Trophoblast cell (in vitro differentiated cells and primary cell): Measurements from ENCODE around the gene ZNF462.

ENCODE experiments used
- DNase-seq, 2 donors: peaks; one replicate each; pipeline ENCODE4 v3.0.0-alpha.2; 2016
- H2AFZ ChIP-seq: 2 replicates; pipeline ENCODE4 v1.6.1; 2013; ENCODE audit warnings: low read length, moderate library complexity, mild to moderate bottlenecking; ENCODE audit not compliant: insufficient read depth, poor library complexity
- H2AK5ac ChIP-seq: 2 replicates; pipeline ENCODE4 v1.6.1; 2013; ENCODE audit warnings: mild to moderate bottlenecking, low read length
- H2BK120ac ChIP-seq: 2 replicates; pipeline ENCODE4 v1.6.1; 2013; ENCODE audit warnings: low read length, mild to moderate bottlenecking, moderate library complexity; ENCODE audit not compliant: insufficient read depth, poor library complexity
- H2BK12ac ChIP-seq: 2 replicates; pipeline ENCODE4 v1.6.1; 2013; ENCODE audit warnings: mild to moderate bottlenecking, low read length, moderate library complexity
- H2BK5ac ChIP-seq: 2 replicates; pipeline ENCODE4 v1.6.1; 2013; ENCODE audit warnings: low read length, low read depth, moderate library complexity, mild to moderate bottlenecking; ENCODE audit not compliant: poor library complexity
- H3K14ac ChIP-seq: 2 replicates; pipeline ENCODE4 v1.6.1; 2013; ENCODE audit warnings: mild to moderate bottlenecking, low read length
- H3K18ac ChIP-seq: 2 replicates; pipeline ENCODE4 v1.6.1; 2013; ENCODE audit warnings: mild to moderate bottlenecking, low read length
- H3K23ac ChIP-seq: 2 replicates; pipeline ENCODE4 v1.6.1; 2013; ENCODE audit warnings: low read length
- H3K27ac ChIP-seq: 2 replicates; pipeline ENCODE4 v1.5.1; 2013; ENCODE audit warnings: low read depth, mild to moderate bottlenecking, inconsistent platforms, low read length, moderate library complexity
- H3K27me3 ChIP-seq: 2 replicates; pipeline ENCODE4 v1.6.1; 2013; ENCODE audit warnings: inconsistent platforms, mild to moderate bottlenecking, low read length, moderate library complexity; ENCODE audit not compliant: insufficient read depth
- H3K36me3 ChIP-seq, 2 experiments: 1 replicate in 1 of 2; 2 replicates in 1 of 2; pipeline ENCODE4 v1.6.1; 2013; ENCODE audit warnings: low read length in 2 of 2, mild to moderate bottlenecking in 2 of 2, moderate library complexity in 1 of 2; ENCODE audit not compliant: insufficient read depth in 2 of 2, control insufficient read depth in 1 of 2
- H3K4ac ChIP-seq: 2 replicates; pipeline ENCODE4 v1.6.1; 2013; ENCODE audit warnings: low read depth, mild to moderate bottlenecking, low read length, moderate library complexity
- H3K4me1 ChIP-seq, 2 experiments: 1 replicate in 1 of 2; 2 replicates in 1 of 2; pipeline ENCODE4 v1.6.1; 2013; ENCODE audit warnings: low read length in 2 of 2, mild to moderate bottlenecking in 2 of 2, moderate library complexity in 1 of 2; ENCODE audit not compliant: insufficient read depth in 2 of 2, control insufficient read depth in 1 of 2
- H3K4me2 ChIP-seq: 2 replicates; pipeline ENCODE4 v1.6.1; 2013; ENCODE audit warnings: inconsistent platforms, mild to moderate bottlenecking, low read length, moderate library complexity
- H3K4me3 ChIP-seq: 2 replicates; pipeline ENCODE4 v1.5.1; 2013; ENCODE audit warnings: mild to moderate bottlenecking, low read depth, low read length, inconsistent platforms
- H3K79me1 ChIP-seq: one replicate; pipeline ENCODE4 v1.6.1; 2013; ENCODE audit warnings: low read length
- H3K79me2 ChIP-seq: 2 replicates; pipeline ENCODE4 v1.6.1; 2013; ENCODE audit warnings: low read length, mild to moderate bottlenecking; ENCODE audit not compliant: control insufficient read depth, insufficient read depth, poor library complexity
- H3K9ac ChIP-seq: 2 replicates; pipeline ENCODE4 v1.6.1; 2013; ENCODE audit warnings: mild to moderate bottlenecking, low read length
- H3K9me3 ChIP-seq: 2 replicates; pipeline ENCODE4 v1.6.1; 2013; ENCODE audit warnings: low read depth, mild to moderate bottlenecking, control low read depth, inconsistent platforms, low read length; ENCODE audit not compliant: insufficient read depth
- H4K12ac ChIP-seq: 2 replicates; pipeline ENCODE4 v1.6.1; 2013; ENCODE audit warnings: low read depth, mild to moderate bottlenecking, low read length, moderate library complexity
- H4K8ac ChIP-seq: 2 replicates; pipeline ENCODE4 v1.6.1; 2013; ENCODE audit warnings: low read depth, mild to moderate bottlenecking, low read length, moderate library complexity
- H4K91ac ChIP-seq: one replicate; pipeline ENCODE4 v1.6.1; 2013; ENCODE audit warnings: low read depth, mild to moderate bottlenecking, low read length, moderate library complexity
- WGBS: extraction: QIAGEN DNeasy Blood & Tissue Kit; methylation state at CpG from one replicate; pipeline ENCODE4 v1.1.7; 2013; ENCODE audit warnings: missing lambda C conversion rate; ENCODE audit not compliant: insufficient read length, insufficient coverage; ENCODE audit errors: extremely low coverage; 5-methylcytosine and 5-hydroxymethylcytosine counted together

The ZNF462 gene

DNA sequence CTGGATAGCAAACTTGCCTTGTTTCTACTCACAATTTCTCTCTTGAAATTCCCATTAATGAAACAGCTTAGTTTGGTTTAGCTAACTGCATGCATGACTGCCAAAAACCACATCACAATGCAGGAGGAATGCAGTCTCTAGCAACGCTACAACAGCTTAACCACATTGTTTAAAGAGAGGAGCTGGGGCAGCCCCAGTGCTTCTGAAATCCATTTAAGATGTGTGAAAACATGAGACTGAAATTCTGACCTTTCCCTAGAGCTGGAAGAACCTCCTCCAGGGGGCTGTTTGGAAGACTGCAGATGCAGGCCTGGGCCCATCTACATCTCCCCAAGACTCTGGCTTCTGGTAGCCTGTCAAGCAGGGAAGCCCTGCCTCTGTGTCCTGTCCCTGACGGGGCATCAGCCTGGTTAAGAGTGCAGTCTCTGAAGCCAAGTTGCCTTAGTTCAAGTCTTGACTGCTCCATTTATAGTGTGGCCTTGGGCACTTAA is 157.1 kb downstream of the ZNF462 start:
- no peak for DNase-seq
- Histone ChIP-seq H2BK120ac (no peak overlapping the region), H3K36me3 (no peaks in the 10 kb centered on the region), H3K79me1 (no peaks in the 10 kb centered on the region), H2AK5ac (no peak overlapping the region), H3K14ac (no peak overlapping the region), H3K4me1 (peaks cover 0 to 6% of the 10 kb centered on the region in 2 experiments), H2BK5ac (no peak overlapping the region), H4K8ac (no peak overlapping the region), H3K27ac (no peak overlapping the region), H3K18ac (no peak overlapping the region), H3K9me3 (no peaks in the 10 kb centered on the region), H3K79me2 (no peaks in the 10 kb centered on the region), H3K27me3 (no peaks in the 10 kb centered on the region), H4K91ac (no peak overlapping the region), H3K23ac (no peak overlapping the region), H3K4ac (no peak overlapping the region), H2BK12ac (no peak overlapping the region), H2AFZ (no peak overlapping the region), H4K12ac (no peak overlapping the region), H3K4me3 (no peak overlapping the region), H3K9ac (no peak overlapping the region), H3K4me2 (no peak overlapping the region)
- WGBS: no CpG with 5 or more reads among the region's 2 CpGs

- H3K4me2 ChIP-seq: no peak overlapping the region
- no peaks in the 10 kb centered on the region for H3K79me1 ChIP-seq
- H2AFZ ChIP-seq: no peak overlapping the region
- H2BK12ac ChIP-seq: no peak overlapping the region
- peaks cover 0 to 6% of the 10 kb centered on the region in 2 experiments for H3K4me1 ChIP-seq
- no peak overlapping the region for H3K23ac ChIP-seq
- no peak overlapping the region for H3K18ac ChIP-seq
- no peak overlapping the region for H4K12ac ChIP-seq
- no peak overlapping the region for H3K9ac ChIP-seq
- no peak overlapping the region for H3K4ac ChIP-seq
- H3K9me3 ChIP-seq: no peaks in the 10 kb centered on the region
- H3K36me3 ChIP-seq: no peaks in the 10 kb centered on the region
- no peak overlapping the region for H3K4me3 ChIP-seq
- no peak overlapping the region for H2BK120ac ChIP-seq
- H3K14ac ChIP-seq: no peak overlapping the region
- no peak overlapping the region for H2AK5ac ChIP-seq
- no peak overlapping the region for H4K91ac ChIP-seq
- no peak overlapping the region for H4K8ac ChIP-seq
- no peak overlapping the region for H3K27ac ChIP-seq
- H3K27me3 ChIP-seq: no peaks in the 10 kb centered on the region
- no peaks in the 10 kb centered on the region for H3K79me2 ChIP-seq
- DNase-seq: no peak
- H2BK5ac ChIP-seq: no peak overlapping the region
- no CpG with 5 or more reads among the region's 2 CpGs for WGBS
Observed at GRCh38 chr9:107024193-107024592, 161.2 kb downstream of the ZNF462 start.

GRCh38 chr9:107025260-107026035 is 162.5 kb downstream of the ZNF462 start:
- Histone ChIP-seq H3K9ac (no peak overlapping the region), H3K27ac (no peak overlapping the region), H4K12ac (no peak overlapping the region), H3K79me2 (no peaks in the 10 kb centered on the region), H2AFZ (no peak overlapping the region), H2BK12ac (no peak overlapping the region), H3K4me1 (peaks cover 0 to 3% of the 10 kb centered on the region in 2 experiments), H3K4me2 (no peak overlapping the region), H2BK5ac (no peak overlapping the region), H3K18ac (no peak overlapping the region), H3K14ac (no peak overlapping the region), H3K79me1 (no peaks in the 10 kb centered on the region), H2BK120ac (no peak overlapping the region), H4K91ac (no peak overlapping the region), H3K9me3 (no peaks in the 10 kb centered on the region), H3K36me3 (no peaks in the 10 kb centered on the region), H3K4me3 (no peak overlapping the region), H3K23ac (no peak overlapping the region), H3K27me3 (no peaks in the 10 kb centered on the region), H2AK5ac (no peak overlapping the region), H4K8ac (no peak overlapping the region), H3K4ac (no peak overlapping the region)
- no CpG with 5 or more reads among the region's 5 CpGs for WGBS
- DNase-seq: no peak

DNA sequence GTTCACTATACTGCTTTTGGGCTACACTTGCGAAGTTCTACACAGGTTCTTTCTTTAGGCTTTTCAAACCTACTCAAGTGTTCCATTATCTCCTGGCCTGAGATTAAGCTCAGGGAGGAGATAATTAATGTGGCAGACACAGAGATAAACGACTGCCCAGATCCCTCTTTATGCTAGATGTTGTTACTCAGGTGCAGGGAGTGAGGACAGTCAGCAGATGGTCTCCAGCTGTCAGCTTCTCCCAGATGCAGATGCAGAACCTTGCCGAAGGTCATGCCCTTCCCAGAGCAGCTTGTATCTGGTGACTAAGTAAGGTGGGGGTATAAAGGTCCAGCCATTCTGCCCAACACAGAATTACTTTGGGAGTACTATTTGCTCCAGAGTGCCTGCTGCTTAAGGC is 166.2 kb downstream of the ZNF462 start:
- Histone ChIP-seq H3K18ac (no peak overlapping the region), H3K14ac (no peak overlapping the region), H3K9ac (no peak overlapping the region), H3K23ac (no peak overlapping the region), H4K8ac (no peak overlapping the region), H4K91ac (no peak overlapping the region), H3K27ac (no peak overlapping the region), H3K9me3 (no peaks in the 10 kb centered on the region), H2BK5ac (no peak overlapping the region), H3K27me3 (no peaks in the 10 kb centered on the region), H3K4me1 (no peaks in the 10 kb centered on the region), H3K79me2 (no peaks in the 10 kb centered on the region), H3K79me1 (no peaks in the 10 kb centered on the region), H2BK120ac (no peak overlapping the region), H4K12ac (no peak overlapping the region), H2AK5ac (no peak overlapping the region), H3K4me3 (no peak overlapping the region), H3K4ac (no peak overlapping the region), H2AFZ (no peak overlapping the region), H3K36me3 (no peaks in the 10 kb centered on the region), H2BK12ac (no peak overlapping the region), H3K4me2 (no peak overlapping the region)
- WGBS: no CpG with 5 or more reads among the region's 3 CpGs
- DNase-seq: no peak
